A549 (cell line): ENCODE data around the gene ZNF169.

Experiments used
- CHD2 ChIP-seq: fragments of 150-350 bp; IDR thresholded peaks from 2 replicates; pipeline ENCODE4 v1.6.1; 2014; ENCODE audit warnings: low read length; ENCODE audit not compliant: partially characterized antibody
- CTCF ChIP-seq: fragments of >200 bp; sonication (Bioruptor Twin); formaldehyde crosslinking; IDR thresholded peaks from 3 replicates; pipeline ENCODE4 v1.5.1; 2016
- ELK1 ChIP-seq: fragments of 150-350 bp; IDR thresholded peaks from 2 replicates; pipeline ENCODE4 v1.6.1; 2014; ENCODE audit warnings: low read depth, mild to moderate bottlenecking, low read length
- EP300 ChIP-seq, 2 experiments: fragments of >200 bp; sonication (Bioruptor Twin); formaldehyde crosslinking; IDR thresholded peaks; 2 replicates in 1 of 2; 3 replicates in 1 of 2; pipeline ENCODE4 v1.6.1; 2016 to 2017
- FOSB ChIP-seq: fragments of 250-450 bp; sonication (Bioruptor Pico); IDR thresholded peaks from 2 replicates; pipeline ENCODE4 v1.5.0; 2020; ENCODE audit warnings: mild to moderate bottlenecking, moderate library complexity
- NFE2L2 ChIP-seq: fragments of 150-350 bp; conservative IDR thresholded peaks from 2 replicates; pipeline ENCODE4 v1.6.1; 2014; ENCODE audit warnings: low read length
- PHF8 ChIP-seq: fragments of 200-600 bp; sonication (generic); IDR thresholded peaks from 2 replicates; pipeline ENCODE4 v1.6.1; 2016; ENCODE audit warnings: low read depth, mild to moderate bottlenecking, antibody characterized with exemption, moderate library complexity, borderline replicate concordance
- RAD21 ChIP-seq, 2 experiments: fragments of >200 bp in 1 of 2; sonication (Bioruptor Twin) in 1 of 2; formaldehyde crosslinking in 1 of 2; IDR thresholded peaks in 1 of 2; conservative IDR thresholded peaks in 1 of 2; 2 replicates in 1 of 2; 3 replicates in 1 of 2; pipeline ENCODE4 v1.6.1; 2012 to 2018; ENCODE audit warnings: inconsistent platforms in 1 of 2
- RNF2 ChIP-seq: fragments of 200-600 bp; sonication (generic); IDR thresholded peaks from 2 replicates; pipeline ENCODE4 v1.6.1; 2016; ENCODE audit warnings: low read depth, mild to moderate bottlenecking, antibody characterized with exemption, moderate library complexity, borderline replicate concordance

DNA sequence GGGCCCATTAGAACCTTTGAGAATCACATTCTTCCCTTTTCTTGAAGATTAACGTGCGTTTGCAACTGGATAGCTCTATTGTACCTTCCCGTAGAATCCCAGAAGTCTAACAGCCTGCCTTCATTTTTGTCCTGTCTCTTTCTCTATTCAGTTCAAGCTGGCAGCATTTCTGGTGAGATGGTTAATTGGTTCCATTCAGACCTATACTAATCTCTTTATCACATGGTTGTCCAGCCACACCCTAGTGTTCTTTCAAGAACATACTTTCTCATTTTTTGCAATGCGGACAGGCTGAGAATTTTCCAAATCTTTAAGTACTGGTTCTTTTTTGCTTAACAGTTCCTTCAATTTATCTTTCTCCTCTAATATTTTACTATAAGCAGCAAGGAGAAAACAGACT, 43.3 kb downstream of the ZNF169 start:
- TF ChIP-seq CHD2: no peak
- no peak for TF ChIP-seq PHF8
- TF ChIP-seq ELK1: no peak
- TF ChIP-seq CTCF: no peak
- no peak for TF ChIP-seq NFE2L2
- no peak for TF ChIP-seq EP300 (IDR thresholded peaks at IDR 0.05)
- TF ChIP-seq RAD21 (conservative IDR thresholded peaks at IDR 0.05 in 1 of 2, IDR thresholded peaks at IDR 0.05 in 1 of 2): no peak
- no peak for TF ChIP-seq RNF2
- no peak for TF ChIP-seq FOSB (CRISPR knock-in tag)
